Activated CD8-positive, alpha-beta T cell treated with anti-CD3 and anti-CD28 coated beads for 36 hours (primary cell): ENCODE results near the gene RIMS1. TPM values are rescaled to one million over a fixed set of nuclear protein-coding genes. Genes with fewer than 3 reads are reported as not detected.

Experiments
- ATAC-seq: fragments of 200-7000 bp; cut with Tn5 transposase; one replicate; pipeline ENCODE4 v1.10.0; 2021; ENCODE audit warnings: mild to moderate bottlenecking, moderate library complexity
- CTCF ChIA-PET: fragments of 350-600 bp; sonication (Branson Sonifier 250); formaldehyde crosslinking; loops from one replicate; lab custom pipeline; 2021; ENCODE audit warnings: antibody characterized with exemption; lab: Charles Lee
- POLR2A ChIA-PET: fragments of 350-600 bp; sonication (Branson Sonifier 250); formaldehyde crosslinking; loops from one replicate; lab custom pipeline; 2021; ENCODE audit warnings: antibody characterized with exemption; lab: Charles Lee
- DNase-seq: peaks from one replicate; pipeline ENCODE4 v3.0.0-alpha.2; 2020
- H3K27ac Mint-ChIP-seq: one replicate; pipeline ENCODE4 v1.8.0; 2021; ENCODE audit warnings: mild to moderate bottlenecking, mixed read lengths
- H3K27me3 Mint-ChIP-seq: one replicate; pipeline ENCODE4 v1.8.0; 2021; ENCODE audit warnings: mixed read lengths
- H3K36me3 Mint-ChIP-seq: one replicate; pipeline ENCODE4 v1.8.0; 2021; ENCODE audit warnings: low read depth, mixed read lengths
- H3K4me1 Mint-ChIP-seq: one replicate; pipeline ENCODE4 v1.8.0; 2021; ENCODE audit warnings: low read depth, mixed read lengths
- H3K4me3 Mint-ChIP-seq: one replicate; pipeline ENCODE4 v1.8.0; 2021; ENCODE audit warnings: mild to moderate bottlenecking, moderate library complexity, mixed read lengths
- H3K9me3 Mint-ChIP-seq: one replicate; pipeline ENCODE4 v1.8.0; 2021; ENCODE audit warnings: mixed read lengths
- CTCF ChIP-seq: fragments of 200-600 bp; IDR thresholded peaks from one replicate; pipeline ENCODE4 v1.8.0; 2022; ENCODE audit warnings: antibody characterized with exemption, mild to moderate bottlenecking
- intact Hi-C: fragments of 100-400 bp; cut with micrococcal nuclease; formaldehyde crosslinking; loops from one replicate; pipeline ENCODE4 v1.10.0; 2022
- total RNA-seq, 2 experiments: library from RNA; stranded (reverse); gene quantifications; one replicate each; pipeline ENCODE4 v1.2.3, GENCODE V29; 2021

RIMS1 gene
- total RNA-seq, 2 experiments from 2014 or later = not detected

GRCh38 chr6:72382602-72383529 is 496.5 kb downstream of the RIMS1 start:
- DNase-seq (no peak), ATAC-seq (no peak)
- H3K27me3 Mint-ChIP-seq = peaks cover 7% of the 10 kb centered on the region
- H3K4me1 Mint-ChIP-seq = no peaks in the 10 kb centered on the region
- ChIA-PET CTCF (no interaction called here), POLR2A (no interaction called here)
- no peak overlapping the region for H3K27ac Mint-ChIP-seq
- no peak overlapping the region for H3K4me3 Mint-ChIP-seq
- no peaks in the 10 kb centered on the region for H3K36me3 Mint-ChIP-seq
- no peaks in the 10 kb centered on the region for H3K9me3 Mint-ChIP-seq
- intact Hi-C loops = no loop called here
- TF ChIP-seq CTCF = no peak

GRCh38 chr6:72386324-72386723 is 500.0 kb downstream of the RIMS1 start:
- Mint-ChIP-seq H3K27me3 (peaks cover 7% of the 10 kb centered on the region), H3K9me3 (no peaks in the 10 kb centered on the region), H3K36me3 (no peaks in the 10 kb centered on the region), H3K4me3 (no peak overlapping the region), H3K4me1 (no peaks in the 10 kb centered on the region), H3K27ac (no peak overlapping the region)
- intact Hi-C loops = no loop called here
- DNase-seq = no peak
- ChIA-PET POLR2A (no interaction called here), CTCF (no interaction called here)
- ATAC-seq = no peak
- TF ChIP-seq CTCF = no peak

GRCh38 chr6:72389698-72390097 is 503.3 kb downstream of the RIMS1 start:
- CTCF ChIA-PET = no interaction called here
- intact Hi-C loops = no loop called here

GRCh38 chr6:72390548-72390947 is 504.2 kb downstream of the RIMS1 start:
- ChIA-PET CTCF (no interaction called here), POLR2A (no interaction called here)
- H3K27me3 Mint-ChIP-seq = peaks cover 8% of the 10 kb centered on the region
- intact Hi-C loops = no loop called here
- no peaks in the 10 kb centered on the region for H3K36me3 Mint-ChIP-seq
- TF ChIP-seq CTCF = no peak
- ATAC-seq (no peak), DNase-seq (no peak)
- H3K4me3 Mint-ChIP-seq = no peak overlapping the region
- no peak overlapping the region for H3K27ac Mint-ChIP-seq
- H3K9me3 Mint-ChIP-seq = no peaks in the 10 kb centered on the region
- H3K4me1 Mint-ChIP-seq = no peaks in the 10 kb centered on the region

More at GRCh38 chr6:72389698-72390097, 503.3 kb downstream of the RIMS1 start:
- Mint-ChIP-seq H3K4me3 (no peak overlapping the region), H3K9me3 (no peaks in the 10 kb centered on the region), H3K27me3 (peaks cover 8% of the 10 kb centered on the region), H3K36me3 (no peaks in the 10 kb centered on the region), H3K4me1 (no peaks in the 10 kb centered on the region), H3K27ac (no peak overlapping the region)
- DNase-seq = no peak
- POLR2A ChIA-PET = no interaction called here
- ATAC-seq = no peak
- TF ChIP-seq CTCF = no peak

GRCh38 chr6:72401865-72402264 is 515.5 kb downstream of the RIMS1 start:
- POLR2A ChIA-PET = no interaction called here
- Mint-ChIP-seq H3K27me3 (peaks cover 4% of the 10 kb centered on the region), H3K9me3 (no peaks in the 10 kb centered on the region), H3K4me3 (no peak overlapping the region), H3K27ac (no peak overlapping the region), H3K4me1 (no peaks in the 10 kb centered on the region), H3K36me3 (no peaks in the 10 kb centered on the region)
- TF ChIP-seq CTCF = no peak
- intact Hi-C loops = no loop called here
- ATAC-seq = no peak
- DNase-seq = no peak
- CTCF ChIA-PET = interaction anchor here (1.0 to 1.5 kb wide), 3 partner anchors 9 to 11 kb away, joined by 5 to 10 read pairs (median 8); no protein-coding TSS in a partner anchor
